HG03439 (cell line): ENCODE results near the gene PCDH9.
"Not testable (repeated sequence)": the region's sequence is repeated elsewhere in the genome, so short reads cannot be mapped to it uniquely, and the experiment has no call there.

Source experiments
- ATAC-seq: cut with Tn5 transposase; IDR thresholded peaks from one replicate; pipeline ENCODE4 v1.9.1; 2021; ENCODE audit warnings: mild to moderate bottlenecking, moderate library complexity; ENCODE audit not compliant: unreplicated experiment

The PCDH9 gene

DNA sequence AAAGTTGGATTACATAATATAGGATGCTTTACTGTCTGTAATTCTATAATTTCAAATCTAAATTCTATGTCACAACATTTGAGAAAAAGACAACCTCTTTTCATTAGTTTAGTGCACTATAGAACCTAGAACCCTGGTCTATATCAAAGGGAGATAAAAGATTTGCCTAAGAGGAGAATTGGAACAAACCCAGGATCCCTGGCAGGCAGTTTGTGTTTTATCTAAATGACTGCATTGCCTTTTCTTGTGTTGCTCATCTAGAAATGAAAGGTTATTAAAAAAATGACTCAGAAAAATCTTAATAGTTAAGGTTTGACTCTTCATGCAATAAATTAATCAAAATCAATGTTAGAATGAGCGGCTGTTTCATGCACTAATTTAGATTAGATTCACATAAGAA lies 96.7 kb downstream of the PCDH9 start:
- no peak for ATAC-seq

GRCh38 chr13:67131393-67131792 lies 98.7 kb downstream of the PCDH9 start:
- no peak for ATAC-seq

GRCh38 chr13:67130444-67130843 lies 99.7 kb downstream of the PCDH9 start:
- ATAC-seq, result no peak

- ATAC-seq, result no peak
Measured at GRCh38 chr13:67128136-67128535, 102.0 kb downstream of the PCDH9 start.

DNA sequence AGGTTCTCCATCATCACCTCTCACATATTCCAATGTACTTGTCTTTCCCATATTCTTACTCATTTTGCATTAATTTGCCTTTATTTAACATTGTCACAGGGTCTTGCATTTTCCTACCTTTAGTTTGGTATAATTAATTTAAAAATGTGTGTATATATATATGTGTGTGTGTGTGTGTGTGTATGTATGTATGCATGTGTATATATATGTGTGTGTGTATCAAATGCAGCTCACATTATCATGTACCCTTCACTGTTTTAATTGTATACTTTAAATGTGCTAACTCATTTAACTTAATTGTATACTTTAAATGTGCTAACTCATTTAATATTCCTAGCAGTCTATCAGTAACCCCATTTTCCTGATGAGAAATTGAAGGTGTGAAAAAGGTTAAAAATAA lies 104.5 kb downstream of the PCDH9 start:
- ATAC-seq, result no peak

GRCh38 chr13:67123165-67123564 lies 107.0 kb downstream of the PCDH9 start:
- ATAC-seq, result no peak

DNA sequence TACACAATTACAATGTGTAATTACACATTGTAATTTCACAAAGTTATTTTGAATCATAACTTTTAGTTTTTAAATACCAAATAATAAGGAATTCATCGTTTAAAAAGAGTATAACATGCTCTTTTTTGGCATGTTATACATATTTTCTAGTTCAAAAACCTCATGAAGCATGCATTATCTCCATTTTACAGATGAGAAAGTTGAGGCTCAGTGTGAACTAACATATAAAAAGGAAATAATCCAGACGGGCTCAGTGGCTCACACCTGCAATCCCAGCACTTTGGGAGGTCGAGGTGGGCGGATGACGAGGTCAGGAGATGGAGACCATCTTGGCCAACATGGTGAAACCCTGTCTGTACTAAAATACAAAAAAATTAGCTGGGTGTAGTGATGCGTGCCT lies 107.9 kb downstream of the PCDH9 start:
- no peak for ATAC-seq

DNA sequence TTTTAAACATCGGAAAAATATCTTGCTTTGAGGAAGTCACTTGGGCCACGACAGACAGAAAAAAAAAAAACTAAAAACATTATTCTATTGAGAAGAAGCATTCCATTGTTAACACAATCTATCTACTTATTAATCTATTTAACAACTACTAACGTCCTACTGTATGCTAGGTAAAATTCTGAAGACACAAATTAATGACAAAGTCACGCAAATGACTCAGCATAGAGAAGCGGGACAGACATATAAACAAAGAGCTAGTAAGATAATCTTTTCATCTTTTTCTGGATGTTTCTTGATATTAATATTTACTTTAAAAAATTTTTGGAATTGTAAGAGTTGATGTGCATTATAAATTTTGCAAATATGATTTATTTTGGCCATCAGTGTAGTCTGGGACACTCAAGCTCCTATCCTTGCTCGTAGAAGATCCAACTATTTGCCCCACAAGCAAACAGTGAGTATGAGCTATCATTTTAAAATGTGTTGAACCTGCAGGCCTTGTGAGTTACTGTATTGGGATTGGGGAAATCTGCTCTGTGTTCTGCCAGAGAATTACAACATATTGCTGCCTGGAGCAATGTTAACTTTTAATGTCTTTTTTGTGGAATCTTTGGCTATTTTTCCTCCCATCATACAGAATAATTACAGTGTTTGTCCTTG lies 109.1 kb downstream of the PCDH9 start:
- ATAC-seq, result no peak

DNA sequence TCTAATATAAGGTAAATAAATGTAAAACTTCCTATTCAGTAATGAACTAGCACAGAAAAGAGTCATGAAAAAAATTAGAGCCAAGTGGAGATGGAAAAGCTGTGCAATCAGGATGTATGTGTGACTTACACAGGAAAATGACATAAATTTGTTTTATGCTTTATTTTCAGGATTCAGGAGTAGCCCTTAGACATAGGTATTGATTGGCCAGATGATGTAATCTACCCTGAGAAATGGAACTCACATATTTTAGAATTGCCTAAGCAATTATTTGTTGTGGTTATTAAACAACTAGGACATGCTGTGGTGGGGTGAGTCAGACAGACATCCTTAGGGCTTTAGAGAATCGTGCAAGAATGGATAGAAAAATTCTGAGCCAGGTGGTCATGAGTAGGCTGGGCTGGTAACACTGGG lies 110.6 kb downstream of the PCDH9 start:
- ATAC-seq, result no peak

DNA sequence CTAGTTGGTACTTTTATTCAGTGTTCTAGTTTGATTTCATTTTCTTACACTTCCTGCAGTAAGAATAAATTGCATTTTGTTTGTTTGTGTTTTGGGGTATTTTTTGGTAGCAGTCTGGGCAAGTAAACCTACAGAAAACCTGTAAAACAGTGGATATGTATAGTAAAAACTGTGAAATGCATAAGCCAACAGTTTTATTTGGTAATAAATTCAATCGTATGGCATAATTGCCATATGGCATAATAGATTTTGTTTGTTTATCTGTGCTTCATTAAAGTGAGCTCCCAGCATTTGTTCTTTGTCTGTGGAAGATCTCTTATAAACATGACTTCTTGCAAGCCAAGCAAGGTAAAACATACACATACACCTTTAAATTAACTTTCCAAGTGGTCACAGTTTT lies 111.9 kb downstream of the PCDH9 start:
- no peak for ATAC-seq

DNA sequence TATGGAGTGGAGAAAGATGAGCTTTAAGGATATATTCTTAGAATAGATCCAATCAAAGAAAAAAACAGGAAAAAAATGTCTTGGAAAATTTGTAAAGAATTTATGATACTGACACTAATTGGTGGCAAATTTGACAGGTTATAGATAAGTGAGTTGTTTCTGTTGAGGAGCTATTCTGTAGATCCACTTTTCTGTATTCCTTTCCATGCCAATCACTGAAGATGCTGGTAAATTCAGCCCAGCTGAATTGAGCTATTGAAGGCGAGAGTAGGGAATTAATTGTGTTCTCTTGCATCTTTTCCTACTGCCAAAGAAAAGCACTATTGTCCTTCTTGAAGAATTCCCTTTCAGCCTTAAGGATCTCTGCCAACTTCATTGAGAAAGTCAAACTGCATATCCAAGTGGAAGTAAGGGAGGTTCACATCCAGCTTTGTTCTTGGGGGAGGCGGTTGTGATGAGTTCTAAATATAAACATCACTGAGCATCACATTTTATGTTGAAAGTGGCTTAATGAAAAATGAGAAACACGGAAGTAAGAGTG lies 113.1 kb downstream of the PCDH9 start:
- no peak for ATAC-seq

DNA sequence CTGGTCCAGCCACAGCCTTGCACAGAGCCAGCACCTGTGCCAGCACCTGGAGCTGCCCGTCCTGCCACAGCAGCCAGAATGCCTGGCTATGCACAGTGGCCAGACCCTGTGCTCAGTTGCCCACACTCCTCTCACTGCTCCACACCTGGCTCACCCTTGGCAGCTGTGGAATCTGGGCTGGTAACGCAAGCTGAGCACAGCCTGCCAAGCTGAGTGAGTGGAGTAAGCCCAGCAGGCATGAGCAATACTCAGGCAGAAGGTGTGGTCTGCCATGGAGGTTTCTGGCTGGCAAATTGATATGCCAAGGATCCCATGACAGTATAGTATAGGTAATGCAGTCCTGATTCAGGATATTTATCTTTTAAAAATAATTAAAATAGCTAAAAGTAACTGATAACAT lies 122.2 kb downstream of the PCDH9 start:
- no peak for ATAC-seq

- no peak for ATAC-seq
Measured at GRCh38 chr13:67106502-67107057, 123.6 kb downstream of the PCDH9 start.

- no peak for ATAC-seq
Measured at GRCh38 chr13:67101730-67102467, 128.2 kb downstream of the PCDH9 start.

DNA sequence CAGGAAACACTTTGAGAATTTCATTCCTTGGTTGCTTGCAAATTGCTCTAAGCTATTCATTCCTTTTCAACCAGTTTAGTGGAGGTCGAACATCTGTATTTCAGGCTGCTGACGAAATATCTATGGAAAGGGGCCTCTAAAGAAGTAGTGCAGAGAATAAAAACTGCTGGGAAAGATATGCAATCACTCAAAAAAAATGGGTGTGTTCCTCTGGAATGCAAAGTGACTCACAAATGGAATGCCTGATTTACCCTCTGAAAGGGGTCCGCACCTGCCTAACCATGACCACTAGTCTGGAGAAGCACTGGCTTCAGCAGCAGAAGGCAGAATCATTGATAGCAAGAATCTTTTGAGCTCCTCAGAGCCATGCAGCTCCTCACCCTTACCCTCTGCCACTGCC lies 129.4 kb downstream of the PCDH9 start:
- ATAC-seq, result no peak

- no peak for ATAC-seq
Measured at GRCh38 chr13:67099494-67099893, 130.6 kb downstream of the PCDH9 start.

DNA sequence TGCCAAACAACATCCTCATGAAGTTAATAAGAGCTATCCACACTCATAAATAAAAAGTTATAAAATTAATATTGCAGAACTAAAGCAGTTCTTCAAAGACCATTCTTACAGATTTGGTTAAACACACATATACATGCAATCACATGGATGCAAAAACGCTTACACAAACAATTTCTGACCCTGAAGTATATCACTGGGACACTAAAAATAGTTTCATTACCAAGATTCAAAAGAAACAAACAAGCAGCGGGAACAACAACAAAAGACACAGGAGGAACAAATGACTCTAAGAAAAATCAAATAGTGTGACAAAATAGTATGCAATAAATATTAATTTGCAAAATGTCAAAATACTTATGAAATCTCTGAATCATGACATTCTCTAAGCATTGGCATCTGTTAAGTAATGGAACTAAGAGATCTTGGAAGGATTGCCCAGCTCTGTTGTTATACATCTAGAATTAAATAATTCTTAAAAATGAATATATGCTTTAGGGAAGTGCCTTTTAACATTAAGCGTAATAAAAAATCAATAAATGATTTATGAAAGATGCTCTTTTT lies 132.2 kb downstream of the PCDH9 start:
- no peak for ATAC-seq

DNA sequence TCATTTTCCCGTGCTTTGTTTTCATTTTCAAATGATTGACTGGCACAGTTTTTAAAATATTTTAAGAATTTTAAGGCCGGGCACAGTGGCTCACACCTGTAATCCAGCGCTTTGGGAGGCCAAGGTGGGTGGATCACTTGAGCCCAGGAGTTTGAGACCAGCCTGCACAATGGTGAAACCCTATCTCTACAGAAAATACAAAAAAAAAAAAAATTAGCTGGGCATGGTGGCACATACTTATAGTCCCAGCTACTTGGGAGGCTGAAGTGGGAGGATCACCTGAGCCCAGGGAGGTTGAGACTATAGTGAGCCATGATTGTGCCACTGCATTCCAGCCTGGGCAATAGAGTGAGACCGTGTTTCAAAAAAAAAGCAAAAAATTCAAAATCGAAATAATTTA lies 133.2 kb downstream of the PCDH9 start:
- not testable (repeated sequence) for ATAC-seq

- ATAC-seq, result no peak
Measured at GRCh38 chr13:67096418-67096817, 133.7 kb downstream of the PCDH9 start.

GRCh38 chr13:67095621-67096020 lies 134.5 kb downstream of the PCDH9 start:
- no peak for ATAC-seq

DNA sequence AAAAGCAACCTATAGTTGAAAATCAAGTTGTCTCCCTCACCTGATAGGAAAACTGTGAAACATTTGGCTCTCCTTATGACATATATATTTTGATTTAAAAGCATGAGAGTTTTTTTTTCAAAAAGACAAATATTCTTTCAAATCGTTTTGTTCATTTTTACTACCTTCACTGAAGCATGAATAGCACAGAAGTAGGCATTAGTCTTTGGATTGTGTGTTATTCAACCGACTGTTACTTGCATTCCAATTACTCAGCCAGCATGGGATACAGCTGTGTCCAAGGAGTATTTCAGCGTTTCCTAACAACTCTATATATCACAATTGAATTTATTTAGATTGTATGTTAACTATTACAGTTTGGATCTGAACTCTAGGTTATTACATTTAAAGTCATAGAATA lies 135.2 kb downstream of the PCDH9 start:
- no peak for ATAC-seq

- no peak for ATAC-seq
Measured at GRCh38 chr13:67094078-67094477, 136.1 kb downstream of the PCDH9 start.
